Tibial nerve (tissue), 3 donors: ENCODE results near the gene CDC42SE2.

Source experiments
- CTCF ChIP-seq, 5 experiments: fragments of 200-600 bp in 3 of 5; fragments of 450-650 bp in 2 of 5; sonication (generic) in 3 of 5; IDR thresholded peaks; one replicate each; pipeline ENCODE4 v1.5.1; 2016 to 2019; ENCODE audit warnings: antibody characterized with exemption in 5 of 5, mild to moderate bottlenecking in 3 of 5, moderate library complexity in 2 of 5
- POLR2A ChIP-seq, 2 donors: fragments of 450-650 bp; IDR thresholded peaks; one replicate each; pipeline ENCODE4 v1.6.1; 2017; ENCODE audit warnings: antibody characterized with exemption in 2 of 2, mild to moderate bottlenecking in 2 of 2, moderate library complexity in 2 of 2

GRCh38 chr5:131305906-131306305 lies 42.1 kb downstream of the CDC42SE2 start:
- no peak for TF ChIP-seq POLR2A (IDR thresholded peaks at IDR 0.05)
- TF ChIP-seq CTCF (IDR thresholded peaks at IDR 0.05): no peak
